ENCODE data around the gene BNC2. TPM values are rescaled to one million over a fixed set of nuclear protein-coding genes. Genes with fewer than 3 reads are reported as not detected.
"Not testable (repeated sequence)": the region's sequence is repeated elsewhere in the genome, so short reads cannot be mapped to it uniquely, and the experiment has no call there.

BNC2 gene
- total RNA-seq, 1 donor = 2.5 TPM

DNA sequence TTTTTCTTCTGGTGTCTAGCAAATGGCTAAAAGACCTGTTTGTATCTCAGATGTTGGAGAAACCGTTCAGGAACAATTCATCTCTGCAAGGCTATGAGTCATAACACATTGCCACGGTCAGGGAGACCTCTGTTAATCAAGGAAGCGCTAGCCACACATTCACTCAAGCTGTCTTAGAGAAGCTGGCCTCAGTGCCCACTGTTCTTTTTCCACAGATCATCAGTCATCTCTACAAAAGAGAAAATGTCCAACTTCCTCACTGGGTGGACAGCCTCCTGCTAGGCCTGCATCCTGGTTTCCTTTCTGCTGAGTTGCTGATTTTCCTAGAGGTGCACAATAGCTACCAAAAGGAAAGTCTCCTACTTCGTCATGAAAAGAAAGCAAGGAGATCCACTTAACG is 360.5 kb downstream of the BNC2 start:
- Histone ChIP-seq H3K4me1 (ENCODE audit: insufficient read depth, low read length) (no peaks in the 10 kb centered on the region), H3K4me3 (ENCODE audit: low read length) (no peak overlapping the region), H3K9me3 (ENCODE audit: low read depth, low read length) (no peaks in the 10 kb centered on the region), H3K27me3 (ENCODE audit: insufficient read depth, low read length) (no peaks in the 10 kb centered on the region)

DNA sequence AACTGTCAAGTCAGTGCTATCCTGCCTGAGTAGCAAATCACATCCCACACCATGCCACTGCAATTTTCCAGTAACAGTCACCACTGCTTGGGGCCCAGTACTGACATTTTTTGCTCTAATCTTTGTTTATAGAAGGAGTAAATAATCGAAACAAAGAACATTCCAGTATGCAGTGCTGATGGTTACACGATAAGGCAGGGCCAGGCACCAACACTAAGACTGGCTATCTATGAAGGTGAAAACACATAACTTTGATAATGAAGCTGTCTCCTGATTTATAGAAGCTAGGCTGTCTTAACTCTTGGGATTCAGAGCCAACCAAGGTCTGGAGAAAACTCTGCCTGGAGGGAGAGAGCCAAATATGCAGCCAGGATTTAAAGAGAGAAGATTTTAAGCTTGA is 365.3 kb downstream of the BNC2 start:
- H3K9me3 ChIP-seq (ENCODE audit: low read depth, low read length) = no peaks in the 10 kb centered on the region
- H3K4me1 ChIP-seq (ENCODE audit: insufficient read depth, low read length) = no peaks in the 10 kb centered on the region
- no peaks in the 10 kb centered on the region for H3K27me3 ChIP-seq (ENCODE audit: insufficient read depth, low read length)
- no peak overlapping the region for H3K4me3 ChIP-seq (ENCODE audit: low read length)

DNA sequence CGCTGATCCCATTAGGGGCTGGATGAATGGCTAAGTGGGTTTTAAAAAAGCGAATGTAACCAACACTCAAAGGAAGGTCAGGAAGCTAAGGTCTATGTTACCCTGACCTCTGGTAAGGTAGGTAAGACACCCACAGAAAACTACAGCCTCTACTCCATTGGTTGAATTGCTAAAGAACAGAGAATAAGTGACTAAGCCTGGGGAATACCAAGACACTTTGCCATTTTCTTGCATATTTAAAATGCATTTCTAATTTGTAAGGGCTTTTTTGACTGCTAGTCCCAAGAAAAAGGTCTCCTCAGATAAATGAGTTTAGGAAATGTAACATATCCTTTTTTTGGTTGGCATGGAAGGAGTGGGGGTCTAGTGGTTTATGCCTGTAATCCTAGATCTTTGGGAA is 368.7 kb downstream of the BNC2 start:
- H3K4me1 ChIP-seq (ENCODE audit: insufficient read depth, low read length) = no peaks in the 10 kb centered on the region
- H3K9me3 ChIP-seq (ENCODE audit: low read depth, low read length) = no peaks in the 10 kb centered on the region
- H3K4me3 ChIP-seq (ENCODE audit: low read length) = no peak overlapping the region

DNA sequence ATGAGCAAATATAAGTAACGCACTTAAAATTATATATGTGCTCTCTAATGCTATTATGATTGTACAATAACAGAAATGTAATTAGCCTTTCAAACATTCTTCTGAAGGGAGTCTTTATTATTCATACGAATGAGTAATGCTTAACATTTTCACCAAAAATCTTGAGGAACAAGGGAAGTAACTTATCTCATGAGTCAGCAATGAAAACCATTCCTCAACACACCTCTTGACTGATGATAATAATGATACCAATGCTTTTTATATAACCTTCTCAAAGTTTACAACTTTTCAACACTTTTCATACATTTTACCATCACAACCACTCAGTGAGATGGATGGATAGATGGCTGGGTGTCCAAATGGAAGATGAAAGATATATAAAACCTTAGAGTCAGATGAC is 369.3 kb downstream of the BNC2 start:
- Histone ChIP-seq H3K4me3 (ENCODE audit: low read length) (no peak overlapping the region), H3K27me3 (ENCODE audit: insufficient read depth, low read length) (no peaks in the 10 kb centered on the region), H3K9me3 (ENCODE audit: low read depth, low read length) (no peaks in the 10 kb centered on the region), H3K4me1 (ENCODE audit: insufficient read depth, low read length) (no peaks in the 10 kb centered on the region)

More for the DNA sequence above, 368.7 kb downstream of the BNC2 start:
- no peaks in the 10 kb centered on the region for H3K27me3 ChIP-seq (ENCODE audit: insufficient read depth, low read length)

DNA sequence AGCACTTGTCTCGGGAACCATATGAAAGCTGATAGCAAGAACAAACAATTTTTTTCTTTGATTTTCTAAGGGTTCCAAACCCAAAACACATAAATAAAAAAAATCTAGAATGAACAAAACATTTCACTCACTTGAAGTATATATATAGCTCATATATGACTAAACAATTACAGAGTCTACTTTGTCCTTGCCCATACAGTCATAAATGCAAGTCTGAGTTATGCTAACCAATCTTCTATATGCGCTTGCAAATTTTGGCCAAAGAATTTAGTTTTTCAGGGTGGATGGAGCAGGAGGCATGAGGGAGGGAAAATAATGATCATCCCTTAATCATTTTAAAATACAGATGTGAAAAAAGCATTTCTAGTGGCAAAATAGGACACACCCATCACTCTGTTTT is 370.1 kb downstream of the BNC2 start:
- no peaks in the 10 kb centered on the region for H3K9me3 ChIP-seq (ENCODE audit: low read depth, low read length)
- H3K4me3 ChIP-seq (ENCODE audit: low read length) = no peak overlapping the region
- H3K27me3 ChIP-seq (ENCODE audit: insufficient read depth, low read length) = no peaks in the 10 kb centered on the region
- H3K4me1 ChIP-seq (ENCODE audit: insufficient read depth, low read length) = no peaks in the 10 kb centered on the region

DNA sequence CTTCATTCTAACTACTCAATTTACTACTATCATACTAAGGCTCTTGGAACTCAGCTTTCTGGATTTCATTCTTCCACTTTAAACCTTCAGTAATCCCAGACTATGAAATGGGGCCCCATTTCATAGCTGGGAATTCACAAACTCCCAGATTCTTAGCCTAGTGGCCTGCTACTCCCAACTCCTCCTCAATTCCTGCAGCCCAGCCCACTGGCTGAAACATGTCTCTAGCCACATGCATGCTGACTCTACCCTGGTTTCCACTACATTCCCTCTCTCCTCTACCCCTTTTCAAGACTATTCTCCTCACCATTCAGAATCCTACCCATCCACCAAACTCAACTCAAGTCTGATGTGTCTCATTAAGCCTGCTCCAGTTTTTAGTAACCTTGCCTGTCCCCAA is 370.6 kb downstream of the BNC2 start:
- no peaks in the 10 kb centered on the region for H3K4me1 ChIP-seq (ENCODE audit: insufficient read depth, low read length)
- H3K27me3 ChIP-seq (ENCODE audit: insufficient read depth, low read length) = no peaks in the 10 kb centered on the region
- no peak overlapping the region for H3K4me3 ChIP-seq (ENCODE audit: low read length)
- H3K9me3 ChIP-seq (ENCODE audit: low read depth, low read length) = no peaks in the 10 kb centered on the region

DNA sequence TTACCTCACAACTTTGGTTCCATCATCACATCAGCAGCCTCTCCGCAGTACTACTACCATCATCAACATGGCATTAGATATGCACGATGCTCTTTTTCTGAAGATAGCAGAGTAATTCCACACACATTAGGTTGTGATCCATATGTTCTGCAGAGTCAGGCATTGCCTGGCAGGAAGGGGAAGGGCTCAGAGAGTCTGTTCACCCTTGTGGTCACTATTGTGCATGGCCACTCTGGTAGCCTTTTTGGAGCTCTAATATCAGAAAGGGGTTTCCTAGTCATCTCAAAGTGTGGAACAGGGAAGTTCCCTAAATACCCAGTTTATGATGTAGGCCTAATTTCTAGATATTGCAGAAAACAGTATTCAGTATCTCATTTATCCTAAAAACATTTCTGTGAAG is 373.6 kb downstream of the BNC2 start:
- Histone ChIP-seq H3K27me3 (ENCODE audit: insufficient read depth, low read length) (no peaks in the 10 kb centered on the region), H3K4me1 (ENCODE audit: insufficient read depth, low read length) (no peaks in the 10 kb centered on the region), H3K4me3 (ENCODE audit: low read length) (no peak overlapping the region), H3K9me3 (ENCODE audit: low read depth, low read length) (no peaks in the 10 kb centered on the region)

DNA sequence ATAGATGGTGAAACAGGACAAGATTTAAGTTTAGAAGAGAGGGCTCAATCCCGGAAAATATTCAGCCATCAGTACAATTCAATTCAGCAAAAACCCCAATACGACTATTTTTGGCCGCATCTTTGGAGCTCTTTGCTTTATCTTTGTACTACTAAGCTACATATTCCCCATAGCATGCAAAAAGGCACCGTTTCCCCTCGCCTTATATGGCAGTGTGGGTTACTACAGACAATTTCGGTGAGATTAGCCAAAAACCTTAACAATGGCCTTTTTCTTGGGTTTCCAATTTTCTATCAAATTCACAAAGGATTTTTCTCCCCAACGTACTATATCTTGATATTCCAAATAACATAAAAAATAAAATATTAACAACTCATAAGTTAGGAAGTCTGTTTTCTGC is 382.6 kb downstream of the BNC2 start:
- no peaks in the 10 kb centered on the region for H3K27me3 ChIP-seq (ENCODE audit: insufficient read depth, low read length)
- no peaks in the 10 kb centered on the region for H3K4me1 ChIP-seq (ENCODE audit: insufficient read depth, low read length)
- no peaks in the 10 kb centered on the region for H3K9me3 ChIP-seq (ENCODE audit: low read depth, low read length)
- no peak overlapping the region for H3K4me3 ChIP-seq (ENCODE audit: low read length)

DNA sequence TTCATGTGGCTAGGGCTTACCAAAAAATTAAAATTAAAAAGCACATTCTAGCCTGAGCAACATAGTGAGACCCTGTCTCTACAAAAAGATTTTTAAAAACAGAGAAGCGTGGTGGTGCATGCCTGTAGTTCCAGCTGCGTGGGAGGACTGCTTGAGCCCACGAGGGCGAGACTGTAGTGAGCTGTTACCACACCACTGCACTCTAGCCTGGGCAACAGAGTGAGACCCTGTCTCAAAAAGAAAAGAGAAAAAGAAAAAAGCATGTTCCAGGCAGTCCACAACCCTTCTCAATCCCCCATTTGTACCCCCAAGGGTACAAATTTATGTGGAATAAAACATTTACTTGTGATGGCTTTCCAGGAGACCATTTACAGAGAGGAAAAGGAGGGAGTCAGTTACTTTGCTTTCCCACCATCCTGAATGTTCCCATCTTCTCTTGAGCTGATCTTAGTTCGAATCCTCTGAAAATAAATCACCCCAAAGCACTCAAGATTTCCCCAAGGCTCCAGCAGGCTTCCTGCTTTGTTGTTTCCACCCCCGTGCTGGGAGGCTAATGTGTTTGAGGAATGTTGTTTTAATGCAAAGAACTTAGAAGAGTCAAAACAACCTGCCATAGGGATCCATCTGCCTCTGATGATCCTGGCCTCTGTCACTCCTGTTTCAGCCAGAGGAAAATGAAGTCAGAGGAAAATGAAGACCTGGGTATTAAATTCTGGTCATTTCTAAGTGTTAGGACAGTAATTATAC is 384.7 kb downstream of the BNC2 start:
- no peak overlapping the region for H3K4me3 ChIP-seq (ENCODE audit: low read length)
- H3K27me3 ChIP-seq (ENCODE audit: insufficient read depth, low read length) = no peaks in the 10 kb centered on the region
- no peaks in the 10 kb centered on the region for H3K4me1 ChIP-seq (ENCODE audit: insufficient read depth, low read length)
- H3K9me3 ChIP-seq (ENCODE audit: low read depth, low read length) = no peaks in the 10 kb centered on the region

DNA sequence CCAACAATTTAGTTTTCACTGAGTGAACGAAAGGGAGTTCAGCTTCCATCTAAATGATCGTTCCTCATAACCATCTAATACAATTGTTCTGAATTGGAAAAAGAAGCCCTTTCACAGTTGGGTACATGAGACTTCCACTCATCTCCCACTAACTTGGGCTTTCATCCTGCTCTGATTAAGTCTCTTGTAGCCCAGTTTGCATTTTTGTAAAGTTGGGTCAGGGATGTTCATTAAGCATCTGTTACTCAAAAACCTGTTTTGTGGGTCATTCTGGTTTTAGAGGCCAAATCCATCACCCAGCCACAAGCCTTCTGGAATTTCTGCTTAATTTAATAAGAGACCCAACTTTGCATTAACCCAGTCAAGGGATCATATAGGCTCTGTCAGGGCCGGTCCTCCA is 385.3 kb downstream of the BNC2 start:
- Histone ChIP-seq H3K4me3 (ENCODE audit: low read length) (no peak overlapping the region), H3K4me1 (ENCODE audit: insufficient read depth, low read length) (no peaks in the 10 kb centered on the region), H3K9me3 (ENCODE audit: low read depth, low read length) (no peaks in the 10 kb centered on the region), H3K27me3 (ENCODE audit: insufficient read depth, low read length) (no peaks in the 10 kb centered on the region)

DNA sequence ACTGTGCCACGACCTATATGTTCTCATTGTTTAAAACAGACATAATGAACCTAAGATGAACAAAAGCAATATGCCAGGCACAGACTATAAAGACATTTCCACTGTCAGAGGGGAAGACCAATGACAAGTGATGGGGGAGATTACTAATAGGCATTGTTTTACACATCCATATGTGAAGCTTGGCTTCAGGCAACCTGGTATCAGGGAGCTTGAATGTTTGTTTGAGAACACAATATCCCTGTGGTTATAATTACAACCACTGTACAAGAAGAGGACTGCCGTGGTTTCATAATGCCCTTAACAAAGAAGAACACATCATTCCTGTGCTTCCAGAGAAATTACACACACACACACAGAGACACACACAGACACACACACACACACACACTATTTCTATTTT is 385.7 kb downstream of the BNC2 start:
- Histone ChIP-seq H3K4me1 (ENCODE audit: insufficient read depth, low read length) (no peaks in the 10 kb centered on the region), H3K4me3 (ENCODE audit: low read length) (no peak overlapping the region), H3K27me3 (ENCODE audit: insufficient read depth, low read length) (no peaks in the 10 kb centered on the region), H3K9me3 (ENCODE audit: low read depth, low read length) (no peaks in the 10 kb centered on the region)

DNA sequence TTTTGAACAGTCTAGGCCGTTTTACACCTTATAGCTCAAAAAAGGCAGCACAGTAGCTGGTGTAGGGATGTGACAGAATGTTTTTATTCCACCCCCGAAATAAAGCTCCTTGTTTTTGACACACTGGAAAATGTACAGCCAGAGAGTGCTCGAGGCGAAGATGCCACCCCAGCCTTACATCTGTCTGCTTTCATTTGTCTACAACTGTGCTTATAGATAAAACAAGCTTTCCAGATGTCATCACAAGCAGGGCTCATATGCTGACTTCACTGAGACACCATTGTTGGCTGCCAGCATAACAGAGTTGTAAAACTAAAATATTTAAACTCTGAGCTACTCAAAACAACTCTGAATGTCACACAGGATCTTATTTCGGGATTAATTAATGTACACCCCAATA is 386.3 kb downstream of the BNC2 start:
- Histone ChIP-seq H3K27me3 (ENCODE audit: insufficient read depth, low read length) (no peaks in the 10 kb centered on the region), H3K4me3 (ENCODE audit: low read length) (no peak overlapping the region), H3K4me1 (ENCODE audit: insufficient read depth, low read length) (no peaks in the 10 kb centered on the region), H3K9me3 (ENCODE audit: low read depth, low read length) (no peaks in the 10 kb centered on the region)

DNA sequence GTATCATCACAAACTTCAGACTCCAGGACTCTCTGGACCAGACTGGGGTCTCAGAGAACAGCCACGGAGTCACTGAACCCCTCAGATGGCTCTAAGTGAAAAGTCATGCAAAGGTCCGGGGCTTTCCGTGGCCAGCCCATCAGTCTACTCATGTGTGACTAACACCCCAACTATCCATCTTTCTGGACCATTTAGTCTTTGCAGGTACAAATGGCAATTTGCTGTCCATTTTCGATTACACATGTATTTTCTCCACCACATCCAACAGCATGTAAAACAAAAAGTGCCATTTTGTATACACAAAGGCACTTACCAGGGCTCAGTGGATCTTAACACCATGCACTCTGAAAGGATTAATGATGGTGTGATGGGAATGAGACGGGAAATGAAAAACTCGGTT is 387.7 kb downstream of the BNC2 start:
- no peaks in the 10 kb centered on the region for H3K4me1 ChIP-seq (ENCODE audit: insufficient read depth, low read length)
- no peak overlapping the region for H3K4me3 ChIP-seq (ENCODE audit: low read length)
- no peaks in the 10 kb centered on the region for H3K9me3 ChIP-seq (ENCODE audit: low read depth, low read length)
- H3K27me3 ChIP-seq (ENCODE audit: insufficient read depth, low read length) = no peaks in the 10 kb centered on the region

DNA sequence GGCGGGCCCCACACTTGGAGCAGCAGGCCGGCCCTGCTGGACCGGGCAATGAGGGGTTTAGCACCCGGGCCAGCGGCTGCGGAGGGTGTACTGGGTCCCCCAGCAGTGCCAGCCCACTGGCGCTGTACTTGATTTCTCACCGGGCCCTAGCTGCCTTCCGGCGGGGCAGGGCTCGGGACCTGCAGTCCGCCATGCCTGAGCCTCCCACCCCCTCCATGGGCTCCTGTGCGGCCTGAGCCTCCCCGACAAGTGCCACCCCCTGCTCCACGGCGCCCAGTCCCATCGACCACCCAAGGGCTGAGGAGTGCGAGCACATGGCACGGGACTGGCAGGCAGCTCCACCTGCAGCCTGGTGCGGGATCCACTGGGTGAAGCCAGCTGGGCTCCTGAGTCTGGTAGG is 389.9 kb downstream of the BNC2 start:
- H3K4me3 ChIP-seq (ENCODE audit: low read length); H3K4me1 ChIP-seq (ENCODE audit: insufficient read depth, low read length); H3K9me3 ChIP-seq (ENCODE audit: low read depth, low read length); H3K27me3 ChIP-seq (ENCODE audit: insufficient read depth, low read length): not testable (repeated sequence)

DNA sequence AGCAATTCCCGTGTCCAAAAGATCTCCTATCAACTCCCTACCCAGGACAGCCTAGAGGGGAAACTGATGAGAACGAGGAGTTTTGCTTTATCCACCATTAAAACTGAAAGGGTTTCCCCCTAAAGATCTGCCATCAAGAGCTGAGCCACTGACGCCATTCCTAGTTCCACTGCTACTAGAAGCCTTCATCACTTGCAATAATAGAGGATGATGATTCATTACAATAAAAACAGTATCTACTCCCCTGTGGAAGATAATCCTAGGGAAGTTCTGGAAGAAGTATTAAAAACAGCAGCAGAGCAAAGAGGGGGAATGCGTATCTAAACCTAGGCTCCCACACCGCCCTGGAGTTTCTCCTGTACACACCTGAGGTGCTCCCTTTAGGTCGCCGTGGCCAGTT is 394.5 kb downstream of the BNC2 start:
- Histone ChIP-seq H3K9me3 (ENCODE audit: low read depth, low read length) (no peaks in the 10 kb centered on the region), H3K4me1 (ENCODE audit: insufficient read depth, low read length) (no peaks in the 10 kb centered on the region), H3K4me3 (ENCODE audit: low read length) (no peak overlapping the region), H3K27me3 (ENCODE audit: insufficient read depth, low read length) (no peaks in the 10 kb centered on the region)

DNA sequence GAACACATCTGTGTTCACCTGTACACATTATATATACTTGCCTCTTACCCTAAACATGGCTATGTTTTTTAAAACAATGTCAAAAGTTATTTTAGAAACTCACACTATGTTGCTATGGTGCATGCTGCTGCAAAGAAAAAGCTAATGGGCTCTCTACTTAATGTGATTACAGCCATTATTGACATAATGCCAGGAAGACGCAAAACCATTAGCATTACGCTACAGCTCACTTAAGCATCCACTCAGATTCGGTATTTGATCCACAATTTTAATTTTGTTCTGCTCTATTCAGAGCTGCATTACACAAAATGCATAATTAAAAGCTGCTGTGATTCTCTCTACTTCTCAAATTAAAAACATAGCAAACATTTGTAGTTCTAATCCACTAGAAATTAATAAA is 395.2 kb downstream of the BNC2 start:
- Histone ChIP-seq H3K4me3 (ENCODE audit: low read length) (no peak overlapping the region), H3K27me3 (ENCODE audit: insufficient read depth, low read length) (no peaks in the 10 kb centered on the region), H3K4me1 (ENCODE audit: insufficient read depth, low read length) (no peaks in the 10 kb centered on the region), H3K9me3 (ENCODE audit: low read depth, low read length) (no peaks in the 10 kb centered on the region)

All from mononuclear cell (primary cell).